GM13977 (cell line): Measurements from ENCODE around the gene ZMYND10.

ENCODE experiments used
- DNase-seq: peaks from one replicate; pipeline ENCODE4 v3.0.0; 2012; ENCODE audit warnings: low spot score
- in situ Hi-C: fragments of 300-500 bp; cut with MboI; formaldehyde crosslinking; loops from one replicate; pipeline ENCODE4 v1.12.0; 2022; ENCODE audit warnings: low sequenced_read_pairs, low pct_unique_long_range_greater_than_20kb, mixed read lengths, inconsistent platforms; ENCODE audit not compliant: unreplicated experiment
- TF ChIP-seq, protein P1 (sequence below): IDR thresholded peaks from 2 replicates; pipeline ENCODE4 v1.5.1; 2012; ENCODE audit warnings: mild to moderate bottlenecking, control low read depth; ENCODE audit not compliant: insufficient read depth; ENCODE audit errors: extremely low read depth, missing control alignments

The ZMYND10 gene

GRCh38 chr3:50298836-50299637, 46.5 kb downstream of the ZMYND10 start, which contains the start of the genes HYAL3 and NAA80:
TSS of gene HYAL3 (minus strand) at chr3:50299405. CDS start at chr3:50295602, 3,803 bp downstream.
TSS of gene NAA80 (minus strand) at chr3:50299405. CDS start at chr3:50297463, 1,942 bp downstream.
- TF ChIP-seq, protein P1, sequence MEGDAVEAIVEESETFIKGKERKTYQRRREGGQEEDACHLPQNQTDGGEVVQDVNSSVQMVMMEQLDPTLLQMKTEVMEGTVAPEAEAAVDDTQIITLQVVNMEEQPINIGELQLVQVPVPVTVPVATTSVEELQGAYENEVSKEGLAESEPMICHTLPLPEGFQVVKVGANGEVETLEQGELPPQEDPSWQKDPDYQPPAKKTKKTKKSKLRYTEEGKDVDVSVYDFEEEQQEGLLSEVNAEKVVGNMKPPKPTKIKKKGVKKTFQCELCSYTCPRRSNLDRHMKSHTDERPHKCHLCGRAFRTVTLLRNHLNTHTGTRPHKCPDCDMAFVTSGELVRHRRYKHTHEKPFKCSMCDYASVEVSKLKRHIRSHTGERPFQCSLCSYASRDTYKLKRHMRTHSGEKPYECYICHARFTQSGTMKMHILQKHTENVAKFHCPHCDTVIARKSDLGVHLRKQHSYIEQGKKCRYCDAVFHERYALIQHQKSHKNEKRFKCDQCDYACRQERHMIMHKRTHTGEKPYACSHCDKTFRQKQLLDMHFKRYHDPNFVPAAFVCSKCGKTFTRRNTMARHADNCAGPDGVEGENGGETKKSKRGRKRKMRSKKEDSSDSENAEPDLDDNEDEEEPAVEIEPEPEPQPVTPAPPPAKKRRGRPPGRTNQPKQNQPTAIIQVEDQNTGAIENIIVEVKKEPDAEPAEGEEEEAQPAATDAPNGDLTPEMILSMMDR, result peak; percentile 39
- in situ Hi-C loops, result no loop called here
- peak; percentile 99 for DNase-seq

DNA sequence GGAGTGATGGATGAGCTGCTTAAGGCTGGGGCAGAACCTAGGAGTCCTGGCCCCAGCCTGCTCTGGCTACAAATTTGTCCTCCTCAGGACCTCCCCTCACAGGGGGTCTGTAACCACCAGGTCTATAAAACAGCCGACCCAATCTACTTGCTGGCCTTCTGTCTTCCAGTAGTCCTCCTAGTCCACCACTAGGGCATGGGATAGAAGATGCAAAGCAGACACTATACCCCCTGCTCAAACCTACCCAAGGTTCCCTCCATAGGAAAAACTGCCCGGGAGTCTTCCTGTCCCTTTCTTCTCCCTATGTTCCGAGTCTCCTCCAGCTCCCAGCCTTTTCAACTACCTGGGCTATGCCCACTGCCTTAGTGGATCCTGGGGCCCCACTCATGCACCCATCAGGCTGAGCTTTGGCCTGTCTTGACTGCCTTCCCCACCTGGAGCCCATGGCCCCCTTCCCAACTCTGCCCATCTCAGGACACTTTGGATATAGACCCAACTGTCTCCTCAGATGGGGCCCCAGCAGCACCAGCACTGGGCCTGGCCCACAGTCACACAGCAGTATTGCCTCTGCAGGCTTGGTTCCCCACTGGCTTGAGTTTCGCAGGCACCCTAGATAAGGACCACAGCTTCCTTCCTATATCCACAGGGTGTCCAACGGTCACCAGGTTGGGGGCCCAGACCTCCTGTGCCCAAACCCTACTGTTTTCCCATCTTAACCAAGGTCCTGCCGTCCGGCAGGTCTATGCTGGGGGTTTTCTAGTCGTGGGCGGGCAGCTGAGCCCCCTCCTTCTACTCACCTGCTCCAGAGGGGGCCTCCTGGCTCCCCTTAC, 47.4 kb downstream of the ZMYND10 start:
- in situ Hi-C loops, result no loop called here
- TF ChIP-seq, protein P1, result no peak
- DNase-seq, result no peak

- TF ChIP-seq, protein P1, result no peak
- no peak for DNase-seq
- in situ Hi-C loops, result no loop called here
These were observed 48.2 kb downstream of the ZMYND10 start for GRCh38 chr3:50297384-50297775.

- in situ Hi-C loops, result no loop called here
- TF ChIP-seq, protein P1, result no peak
- no peak for DNase-seq
These were observed 48.7 kb downstream of the ZMYND10 start for GRCh38 chr3:50296721-50297383.

DNA sequence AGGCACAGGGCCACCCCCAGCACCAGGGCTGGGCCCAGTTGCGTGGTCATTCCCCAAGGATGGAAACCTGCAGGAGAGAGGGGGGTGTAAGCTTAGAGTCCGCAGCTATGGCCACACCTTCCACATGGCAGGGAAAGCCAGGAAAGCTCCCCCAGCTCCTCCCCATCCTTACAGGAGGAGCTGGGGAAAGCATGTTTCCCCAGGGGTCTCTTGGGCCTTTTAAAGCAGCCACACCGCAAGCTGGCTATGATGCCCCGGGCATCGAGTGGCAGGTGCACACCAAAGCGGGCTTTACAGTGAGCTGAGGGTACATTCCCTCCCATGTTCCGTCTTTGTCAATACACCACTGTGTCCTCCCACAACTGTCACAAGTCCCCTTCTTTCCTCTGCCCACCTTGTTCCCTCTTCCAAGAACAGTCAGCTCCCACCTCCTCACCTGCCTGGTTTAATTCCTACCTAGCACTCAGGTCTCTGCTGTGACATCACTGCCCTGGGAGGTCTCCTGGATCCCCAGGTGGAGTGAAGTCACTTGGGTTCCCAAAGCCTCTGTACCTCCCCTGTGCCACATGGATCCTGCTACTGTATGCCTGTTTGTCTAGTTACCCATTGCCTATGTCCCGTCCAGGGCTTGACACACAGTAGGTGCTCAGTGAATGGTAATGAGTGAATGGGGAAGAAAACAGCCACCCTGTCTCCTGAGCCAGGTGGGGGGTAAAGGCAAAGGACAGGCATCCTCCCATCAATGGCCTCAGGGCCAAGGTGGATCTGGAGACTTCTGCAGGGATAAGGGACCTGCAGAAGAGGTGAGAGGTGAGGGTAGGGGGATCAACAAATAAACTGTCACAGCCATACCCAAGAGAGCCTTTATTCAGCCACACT, 49.7 kb downstream of the ZMYND10 start:
- no peak for DNase-seq
- TF ChIP-seq, protein P1, result no peak
- in situ Hi-C loops, result no loop called here
